Kidney epithelial cell (primary cell): ENCODE data around the gene CASK. TPM values are rescaled to one million over a fixed set of nuclear protein-coding genes. Genes with fewer than 3 reads are reported as not detected.
A peak's percentile ranks its signal among the peaks of the same experiment; 100 is the strongest.

Experiments used
- DNase-seq: peaks from one replicate; pipeline ENCODE4 v3.0.0-alpha.2; 2010; ENCODE audit warnings: low read depth
- H3K27me3 ChIP-seq: 2 replicates; pipeline ENCODE4 v1.6.0; 2011; ENCODE audit warnings: low read length; ENCODE audit not compliant: control insufficient read depth, insufficient read depth
- H3K36me3 ChIP-seq: 2 replicates; pipeline ENCODE4 v1.5.1; 2011; ENCODE audit warnings: low read length; ENCODE audit not compliant: control insufficient read depth, insufficient read depth
- H3K4me3 ChIP-seq: 2 replicates; pipeline ENCODE4 v1.5.1; 2011; ENCODE audit warnings: low read depth, mild to moderate bottlenecking, control low read depth, low read length
- CTCF ChIP-seq: IDR thresholded peaks from 2 replicates; pipeline ENCODE4 v1.5.1; 2011; ENCODE audit warnings: mild to moderate bottlenecking, moderate library complexity, low read length, control low read depth, inconsistent platforms; ENCODE audit not compliant: insufficient read depth, poor library complexity, severe bottlenecking
- total RNA-seq: library from RNA; depleted of rRNA; stranded (reverse); fragments of >200 nt; gene quantifications from 2 replicates; pipeline ENCODE4 v1.2.3, GENCODE V29; 2015

CASK gene
- total RNA-seq, 1 donor from 2014 or later, result 69.1 TPM

- Histone ChIP-seq H3K27me3 (no peaks in the 10 kb centered on the region), H3K36me3 (no peaks in the 10 kb centered on the region), H3K4me3 (no peak overlapping the region)
- TF ChIP-seq CTCF, result no peak
- peak; percentile 57 for DNase-seq
Measured at GRCh38 chrX:41559235-41560052, 363.9 kb downstream of the CASK start.

GRCh38 chrX:41558531-41558930 is 364.8 kb downstream of the CASK start:
- Histone ChIP-seq H3K4me3 (no peak overlapping the region), H3K27me3 (no peaks in the 10 kb centered on the region), H3K36me3 (no peaks in the 10 kb centered on the region)
- DNase-seq, result no peak
- TF ChIP-seq CTCF, result peak; percentile 33

GRCh38 chrX:41556958-41557357 is 366.4 kb downstream of the CASK start:
- no peaks in the 10 kb centered on the region for H3K36me3 ChIP-seq
- H3K4me3 ChIP-seq, result no peak overlapping the region

GRCh38 chrX:41553688-41554087 is 369.7 kb downstream of the CASK start:
- H3K27me3 ChIP-seq, result no peaks in the 10 kb centered on the region
- no peak for DNase-seq
- no peak overlapping the region for H3K4me3 ChIP-seq
- no peaks in the 10 kb centered on the region for H3K36me3 ChIP-seq
- TF ChIP-seq CTCF, result no peak

More at GRCh38 chrX:41556958-41557357, 366.4 kb downstream of the CASK start:
- no peaks in the 10 kb centered on the region for H3K27me3 ChIP-seq
- TF ChIP-seq CTCF, result no peak
- no peak for DNase-seq

- Histone ChIP-seq H3K27me3 (no peaks in the 10 kb centered on the region), H3K36me3 (no peaks in the 10 kb centered on the region), H3K4me3 (no peak overlapping the region)
- no peak for DNase-seq
- TF ChIP-seq CTCF, result no peak
Measured at GRCh38 chrX:41548411-41548810, 374.9 kb downstream of the CASK start.

- DNase-seq, result no peak
- no peak for TF ChIP-seq CTCF
- Histone ChIP-seq H3K27me3 (no peaks in the 10 kb centered on the region), H3K36me3 (no peaks in the 10 kb centered on the region), H3K4me3 (no peak overlapping the region)
Measured at GRCh38 chrX:41543668-41544067, 379.7 kb downstream of the CASK start.
